Hepatocyte (in vitro differentiated cells): ENCODE results near the gene STPG2. TPM values are rescaled to one million over a fixed set of nuclear protein-coding genes. Genes with fewer than 3 reads are reported as not detected.
A peak's percentile ranks its signal among the peaks of the same experiment; 100 is the strongest.

Source experiments
- DNase-seq: peaks from one replicate; pipeline ENCODE4 v3.0.0-alpha.2; 2016; ENCODE audit warnings: low spot score
- H2AFZ ChIP-seq: fragments of 200-600 bp; sonication (generic); 2 replicates; pipeline ENCODE4 v1.6.0; 2016; ENCODE audit warnings: antibody characterized with exemption, mild to moderate bottlenecking
- H3K27ac ChIP-seq: fragments of 200-600 bp; sonication (generic); 2 replicates; pipeline ENCODE4 v1.5.1; 2016; ENCODE audit warnings: mild to moderate bottlenecking
- H3K27me3 ChIP-seq: fragments of 200-600 bp; sonication (generic); 2 replicates; pipeline ENCODE4 v1.6.1; 2016
- H3K36me3 ChIP-seq: fragments of 200-600 bp; sonication (generic); replicated peaks from 2 replicates; pipeline ENCODE4 v1.5.1; 2016; ENCODE audit warnings: low read depth; ENCODE audit not compliant: insufficient read depth
- H3K4me1 ChIP-seq: fragments of 200-600 bp; sonication (generic); 2 replicates; pipeline ENCODE4 v1.5.1; 2016; ENCODE audit warnings: mild to moderate bottlenecking, moderate library complexity; ENCODE audit not compliant: insufficient read depth
- H3K4me2 ChIP-seq: fragments of 200-600 bp; sonication (generic); 2 replicates; pipeline ENCODE4 v1.6.0; 2016
- H3K4me3 ChIP-seq: fragments of 200-600 bp; sonication (generic); 2 replicates; pipeline ENCODE4 v1.5.1; 2016; ENCODE audit warnings: mild to moderate bottlenecking
- H3K79me2 ChIP-seq: fragments of 200-600 bp; sonication (generic); 2 replicates; pipeline ENCODE4 v1.6.0; 2017; ENCODE audit warnings: mild to moderate bottlenecking
- H3K9me2 ChIP-seq: fragments of 200-600 bp; sonication (generic); replicated peaks from 2 replicates; pipeline ENCODE4 v1.6.0; 2017; ENCODE audit warnings: mild to moderate bottlenecking; ENCODE audit not compliant: insufficient read depth
- H3K9me3 ChIP-seq: fragments of 200-600 bp; sonication (generic); 2 replicates; pipeline ENCODE4 v1.5.1; 2016; ENCODE audit warnings: low read depth, mild to moderate bottlenecking
- H4K20me1 ChIP-seq: fragments of 200-600 bp; sonication (generic); 2 replicates; pipeline ENCODE4 v1.6.0; 2016; ENCODE audit warnings: mild to moderate bottlenecking; ENCODE audit not compliant: insufficient read depth, poor library complexity, severe bottlenecking
- EZH2 ChIP-seq: fragments of 200-600 bp; sonication (generic); IDR thresholded peaks from 2 replicates; pipeline ENCODE4 v1.6.1; 2016; ENCODE audit warnings: antibody characterized with exemption, mild to moderate bottlenecking, borderline replicate concordance
- EZH2phosphoT487 ChIP-seq: fragments of 200-600 bp; sonication (generic); IDR thresholded peaks from one replicate; pipeline ENCODE4 v1.6.1; 2018; ENCODE audit warnings: antibody characterized with exemption, mild to moderate bottlenecking, low read depth, moderate library complexity; ENCODE audit not compliant: unreplicated experiment, severe bottlenecking
- WGBS: methylation state at CpG from one replicate; pipeline ENCODE4 v1.1.6; 2016; ENCODE audit warnings: low lambda C conversion rate; ENCODE audit errors: missing lambda C conversion rate; 5-methylcytosine and 5-hydroxymethylcytosine counted together
- polyA plus RNA-seq: library from polyadenylated mRNA; unstranded; fragments of >200 nt; fragmentation: Nextera tagmentation; extraction: Ambion mirVana; gene quantifications from 2 replicates; pipeline ENCODE4 v1.2.1, GENCODE V29; 2016
- total RNA-seq: library from RNA; depleted of rRNA; stranded (reverse); fragments of >200 nt; gene quantifications from 2 replicates; pipeline ENCODE4 v1.2.3, GENCODE V29; 2014
- TF ChIP-seq, protein P1 (sequence below): fragments of 200-600 bp; sonication (generic); IDR thresholded peaks from 2 replicates; pipeline ENCODE4 v1.5.1; 2016; ENCODE audit warnings: antibody characterized with exemption, mild to moderate bottlenecking; ENCODE audit not compliant: poor library complexity

STPG2 gene
- total and polyA plus RNA-seq, 2 experiments from 2014 or later, result 0.17 to 0.98 TPM

DNA sequence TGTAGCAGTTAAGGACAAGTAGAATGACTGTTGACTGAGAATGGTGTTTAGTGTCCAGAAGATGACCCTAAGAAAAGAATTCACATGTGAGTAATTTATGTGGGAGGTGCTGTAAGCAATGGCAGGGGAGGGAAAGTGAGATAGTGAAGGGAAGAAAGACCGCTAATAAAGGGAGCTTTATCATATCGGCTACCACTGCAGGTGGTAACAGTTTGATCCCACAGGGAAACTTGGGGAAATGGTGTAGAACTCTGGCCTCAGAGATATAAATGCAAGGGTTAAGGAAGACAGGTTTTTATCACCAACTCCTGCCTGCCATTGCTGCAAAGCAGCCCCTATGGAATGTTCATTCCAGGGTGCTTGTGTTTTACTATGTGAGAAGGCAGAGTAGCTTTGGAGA lies 489.6 kb downstream of the STPG2 start:
- Histone ChIP-seq H3K9me2 (no peaks in the 10 kb centered on the region), H3K9me3 (no peaks in the 10 kb centered on the region), H3K36me3 (no peaks in the 10 kb centered on the region), H3K79me2 (no peaks in the 10 kb centered on the region), H3K27ac (no peak overlapping the region), H4K20me1 (no peaks in the 10 kb centered on the region), H3K4me1 (no peaks in the 10 kb centered on the region), H3K4me3 (no peak overlapping the region), H2AFZ (no peak overlapping the region), H3K4me2 (no peak overlapping the region), H3K27me3 (no peaks in the 10 kb centered on the region)
- 61% methylated on average over 2 of the region's 2 CpGs for WGBS
- no peak for TF ChIP-seq EZH2
- no peak for TF ChIP-seq EZH2phosphoT487
- TF ChIP-seq, protein P1, sequence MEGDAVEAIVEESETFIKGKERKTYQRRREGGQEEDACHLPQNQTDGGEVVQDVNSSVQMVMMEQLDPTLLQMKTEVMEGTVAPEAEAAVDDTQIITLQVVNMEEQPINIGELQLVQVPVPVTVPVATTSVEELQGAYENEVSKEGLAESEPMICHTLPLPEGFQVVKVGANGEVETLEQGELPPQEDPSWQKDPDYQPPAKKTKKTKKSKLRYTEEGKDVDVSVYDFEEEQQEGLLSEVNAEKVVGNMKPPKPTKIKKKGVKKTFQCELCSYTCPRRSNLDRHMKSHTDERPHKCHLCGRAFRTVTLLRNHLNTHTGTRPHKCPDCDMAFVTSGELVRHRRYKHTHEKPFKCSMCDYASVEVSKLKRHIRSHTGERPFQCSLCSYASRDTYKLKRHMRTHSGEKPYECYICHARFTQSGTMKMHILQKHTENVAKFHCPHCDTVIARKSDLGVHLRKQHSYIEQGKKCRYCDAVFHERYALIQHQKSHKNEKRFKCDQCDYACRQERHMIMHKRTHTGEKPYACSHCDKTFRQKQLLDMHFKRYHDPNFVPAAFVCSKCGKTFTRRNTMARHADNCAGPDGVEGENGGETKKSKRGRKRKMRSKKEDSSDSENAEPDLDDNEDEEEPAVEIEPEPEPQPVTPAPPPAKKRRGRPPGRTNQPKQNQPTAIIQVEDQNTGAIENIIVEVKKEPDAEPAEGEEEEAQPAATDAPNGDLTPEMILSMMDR, result no peak
- DNase-seq, result no peak

DNA sequence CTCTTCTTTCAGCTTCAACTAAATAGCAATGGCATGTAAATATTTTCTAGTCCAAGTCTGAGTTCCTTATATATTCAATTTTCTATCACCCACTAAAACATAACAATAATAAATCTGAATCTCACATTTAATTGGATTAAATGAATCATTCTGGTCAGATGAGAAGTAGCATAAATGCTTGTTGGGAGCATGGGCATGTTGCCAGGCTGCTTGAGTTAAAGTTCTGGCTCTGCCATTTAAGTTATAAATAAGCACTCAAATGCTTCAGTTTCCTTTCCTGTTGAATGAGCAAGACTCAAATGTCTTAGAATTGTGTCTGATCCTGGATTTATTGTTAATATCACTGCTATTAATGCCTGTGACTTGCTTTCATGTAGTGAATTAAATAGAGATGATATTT lies 496.3 kb downstream of the STPG2 start:
- Histone ChIP-seq H3K79me2 (no peaks in the 10 kb centered on the region), H3K4me1 (no peaks in the 10 kb centered on the region), H3K4me2 (no peak overlapping the region), H3K9me2 (no peaks in the 10 kb centered on the region), H2AFZ (no peak overlapping the region), H3K27me3 (no peaks in the 10 kb centered on the region), H4K20me1 (no peaks in the 10 kb centered on the region), H3K27ac (no peak overlapping the region), H3K9me3 (no peaks in the 10 kb centered on the region), H3K4me3 (no peak overlapping the region), H3K36me3 (no peaks in the 10 kb centered on the region)
- no peak for TF ChIP-seq EZH2phosphoT487
- TF ChIP-seq, protein P1, result no peak
- TF ChIP-seq EZH2, result no peak
- DNase-seq, result peak; percentile 38

DNA sequence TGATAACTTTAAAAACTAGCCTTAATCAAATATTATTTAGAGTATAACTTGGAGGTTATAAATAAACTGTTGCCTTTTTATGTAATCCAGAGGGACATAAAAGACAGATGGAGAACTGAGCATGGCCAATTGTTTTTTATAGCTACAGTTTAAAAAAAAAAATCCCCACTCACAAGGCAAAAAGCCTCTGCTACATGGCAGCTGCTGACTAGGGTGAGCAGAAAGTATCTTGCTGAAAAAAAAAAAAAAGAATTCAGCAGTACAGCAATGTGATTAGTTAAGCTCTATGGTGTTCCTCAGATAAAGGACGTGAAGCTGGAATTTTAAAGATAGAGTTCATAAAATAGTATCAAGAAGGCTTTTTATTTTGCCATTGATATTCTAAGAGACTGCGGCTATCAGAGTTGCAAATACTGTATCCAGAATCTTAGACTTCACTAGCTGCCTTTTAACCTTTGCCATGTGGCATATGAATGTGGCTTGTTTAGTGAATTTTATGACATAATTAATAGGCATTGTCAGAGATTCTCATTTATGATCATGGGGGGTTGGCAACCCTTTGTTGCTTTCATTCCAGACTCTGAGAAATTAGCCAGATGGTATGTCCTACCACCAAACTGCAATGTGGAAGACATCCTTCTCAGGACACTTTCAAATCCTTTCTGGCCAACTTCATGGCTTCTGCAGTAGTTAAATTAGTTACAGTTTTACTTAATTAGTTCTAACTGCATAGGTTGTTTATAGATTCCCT lies 498.0 kb downstream of the STPG2 start:
- 69% methylated on average over 2 of the region's 2 CpGs for WGBS
- Histone ChIP-seq H3K36me3 (no peaks in the 10 kb centered on the region), H3K79me2 (no peaks in the 10 kb centered on the region)

More for the DNA sequence above, 498.0 kb downstream of the STPG2 start:
- Histone ChIP-seq H4K20me1 (no peaks in the 10 kb centered on the region), H3K4me1 (no peaks in the 10 kb centered on the region), H3K27ac (no peak overlapping the region), H3K9me2 (no peaks in the 10 kb centered on the region), H3K4me3 (no peak overlapping the region), H3K9me3 (no peaks in the 10 kb centered on the region), H2AFZ (no peak overlapping the region), H3K4me2 (no peak overlapping the region), H3K27me3 (no peaks in the 10 kb centered on the region)
- TF ChIP-seq, protein P1, result no peak
- TF ChIP-seq EZH2phosphoT487, result no peak
- TF ChIP-seq EZH2, result no peak
- no peak for DNase-seq
